IMR-90 (cell line): ENCODE measurements around the gene STRADA. TPM values are rescaled to one million over a fixed set of nuclear protein-coding genes. Genes with fewer than 3 reads are reported as not detected.

Experiments used
- ATAC-seq: fragments of 200-7000 bp; cut with Tn5 transposase; 2 replicates; pipeline ENCODE4 v1.9.1; 2020; ENCODE audit warnings: low read depth, mild to moderate bottlenecking, moderate library complexity
- BruUV-seq: library from RNA; stranded (reverse); fragments of 400-500 nt; replicated peaks from 2 replicates; lab custom pipeline; 2021; lab: Mats Ljungman, UMichigan
- CTCF ChIA-PET: fragments of 300-600 bp; formaldehyde crosslinking; extraction: SDS; loops from one replicate; lab custom pipeline; 2021; ENCODE audit warnings: antibody characterized with exemption; lab: Yijun Ruan, JAX
- POLR2A ChIA-PET: fragments of 300-600 bp; sonication (Branson Sonifier 250); formaldehyde crosslinking; loops from one replicate; lab custom pipeline; 2022; ENCODE audit warnings: antibody characterized with exemption; ENCODE audit not compliant: unreplicated experiment; lab: Charles Lee
- DNase-seq: peaks from one replicate; pipeline ENCODE4 v3.0.0; 2013
- H2AFZ ChIP-seq: replicated peaks from 2 replicates; pipeline ENCODE3; 2013; ENCODE audit warnings: low read length, mild to moderate bottlenecking; ENCODE audit not compliant: poor library complexity
- H2AK5ac ChIP-seq: 2 replicates; pipeline ENCODE4 v1.6.1; 2013; ENCODE audit warnings: low read depth, low read length, inconsistent platforms
- H2AK9ac ChIP-seq: replicated peaks from 2 replicates; pipeline ENCODE3; 2013; ENCODE audit warnings: mild to moderate bottlenecking, low read depth, low read length, moderate library complexity; ENCODE audit not compliant: poor library complexity
- H2BK120ac ChIP-seq: 2 replicates; pipeline ENCODE4 v1.6.1; 2013; ENCODE audit warnings: low read depth, low read length, inconsistent platforms
- H2BK15ac ChIP-seq: 3 replicates; pipeline ENCODE4 v1.6.1; 2013; ENCODE audit warnings: low read depth, low read length, inconsistent platforms
- H2BK20ac ChIP-seq: 2 replicates; pipeline ENCODE4 v1.6.1; 2013; ENCODE audit warnings: low read depth, mild to moderate bottlenecking, inconsistent platforms, low read length, moderate library complexity
- H2BK5ac ChIP-seq: 2 replicates; pipeline ENCODE4 v1.6.1; 2013; ENCODE audit warnings: mild to moderate bottlenecking, low read depth, low read length, inconsistent platforms; ENCODE audit not compliant: poor library complexity, severe bottlenecking
- H3K14ac ChIP-seq: replicated peaks from 2 replicates; pipeline ENCODE4 v1.6.1; 2013; ENCODE audit warnings: low read depth, low read length, inconsistent platforms
- H3K18ac ChIP-seq: 2 replicates; pipeline ENCODE4 v1.6.1; 2013; ENCODE audit warnings: low read depth, low read length, control low read depth
- H3K23ac ChIP-seq: 2 replicates; pipeline ENCODE4 v1.6.1; 2013; ENCODE audit warnings: low read depth, low read length, inconsistent platforms
- H3K27ac ChIP-seq: 2 replicates; pipeline ENCODE4 v1.5.1; 2013; ENCODE audit warnings: mild to moderate bottlenecking, control low read depth, low read length; ENCODE audit not compliant: insufficient read depth
- H3K27me3 ChIP-seq: 2 replicates; pipeline ENCODE4 v1.6.1; 2013; ENCODE audit warnings: low read length; ENCODE audit not compliant: control insufficient read depth, insufficient read depth
- H3K36me3 ChIP-seq: 2 replicates; pipeline ENCODE4 v1.6.1; 2013; ENCODE audit warnings: low read length, mixed read lengths; ENCODE audit not compliant: control insufficient read depth, insufficient read depth
- H3K4ac ChIP-seq: 2 replicates; pipeline ENCODE4 v1.6.1; 2013; ENCODE audit warnings: low read depth, low read length, inconsistent platforms
- H3K4me1 ChIP-seq: 2 replicates; pipeline ENCODE4 v1.6.1; 2013; ENCODE audit warnings: low read length, mixed read lengths; ENCODE audit not compliant: control insufficient read depth, insufficient read depth
- H3K4me2 ChIP-seq: 2 replicates; pipeline ENCODE4 v1.6.1; 2013; ENCODE audit warnings: low read depth, mild to moderate bottlenecking, control low read depth, low read length, moderate library complexity
- H3K4me3 ChIP-seq: 2 replicates; pipeline ENCODE4 v1.5.1; 2013; ENCODE audit warnings: low read depth, mild to moderate bottlenecking, control low read depth, low read length, moderate library complexity; ENCODE audit not compliant: insufficient read depth
- H3K56ac ChIP-seq: 2 replicates; pipeline ENCODE4 v1.6.1; 2013; ENCODE audit warnings: low read length, inconsistent platforms; ENCODE audit not compliant: insufficient read depth; ENCODE audit errors: extremely low read depth
- H3K79me1 ChIP-seq, 2 experiments: 2 replicates each; pipeline ENCODE4 v1.6.1; 2013; ENCODE audit warnings: low read length in 2 of 2, inconsistent platforms in 1 of 2, low read depth in 1 of 2
- H3K9ac ChIP-seq: 2 replicates; pipeline ENCODE4 v1.6.1; 2013; ENCODE audit warnings: low read depth, low read length, control low read depth
- H3K9me1 ChIP-seq: 2 replicates; pipeline ENCODE4 v1.6.1; 2013; ENCODE audit warnings: low read length, inconsistent platforms; ENCODE audit not compliant: insufficient read depth
- H3K9me3 ChIP-seq: 2 replicates; pipeline ENCODE4 v1.6.1; 2013; ENCODE audit warnings: low read length; ENCODE audit not compliant: control insufficient read depth, insufficient read depth
- H4K20me1 ChIP-seq: 2 replicates; pipeline ENCODE4 v1.6.1; 2013; ENCODE audit warnings: low read length, inconsistent platforms; ENCODE audit not compliant: insufficient read depth
- H4K5ac ChIP-seq: 2 replicates; pipeline ENCODE4 v1.6.1; 2013; ENCODE audit warnings: mild to moderate bottlenecking, low read depth, low read length, control low read depth
- H4K8ac ChIP-seq, 2 experiments: 2 replicates each; pipeline ENCODE4 v1.6.1; 2013; ENCODE audit warnings: low read depth in 2 of 2, low read length in 2 of 2, control low read depth in 1 of 2, inconsistent platforms in 1 of 2
- H4K91ac ChIP-seq: 2 replicates; pipeline ENCODE4 v1.6.1; 2013; ENCODE audit warnings: low read depth, low read length, inconsistent platforms; ENCODE audit not compliant: insufficient read depth
- CHD1 ChIP-seq: IDR thresholded peaks from 2 replicates; pipeline ENCODE4 v1.6.1; 2012; ENCODE audit warnings: low read depth, low read length, improper control_type of control experiment
- CTCF ChIP-seq: conservative IDR thresholded peaks from 2 replicates; pipeline ENCODE4 v1.5.1; 2012; ENCODE audit warnings: mild to moderate bottlenecking, low read depth, low read length, improper control_type of control experiment
- FOS ChIP-seq: fragments of 150-350 bp; IDR thresholded peaks from 2 replicates; pipeline ENCODE4 v1.6.1; 2016; ENCODE audit warnings: low read depth, low read length
- MAFK ChIP-seq: IDR thresholded peaks from 2 replicates; pipeline ENCODE4 v1.6.1; 2012; ENCODE audit warnings: low read depth, low read length, improper control_type of control experiment
- MXI1 ChIP-seq: IDR thresholded peaks from 2 replicates; pipeline ENCODE4 v1.6.1; 2012; ENCODE audit warnings: low read depth, mild to moderate bottlenecking, low read length, moderate library complexity, borderline replicate concordance
- POLR2A ChIP-seq: IDR thresholded peaks from 2 replicates; pipeline ENCODE4 v1.6.1; 2012; ENCODE audit warnings: mild to moderate bottlenecking, low read depth, low read length
- RAD21 ChIP-seq: IDR thresholded peaks from 2 replicates; pipeline ENCODE4 v1.6.1; 2012; ENCODE audit warnings: low read length, improper control_type of control experiment
- RFX5 ChIP-seq: IDR thresholded peaks from 2 replicates; pipeline ENCODE4 v1.8.0; 2012; ENCODE audit warnings: low read depth, mild to moderate bottlenecking, low read length, moderate library complexity
- SMC3 ChIP-seq: fragments of 150-350 bp; IDR thresholded peaks from 2 replicates; pipeline ENCODE4 v1.6.1; 2016; ENCODE audit warnings: low read depth, mild to moderate bottlenecking, antibody characterized with exemption, low read length, moderate library complexity
- USF2 ChIP-seq: fragments of 150-350 bp; IDR thresholded peaks from 2 replicates; pipeline ENCODE4 v1.6.1; 2017; ENCODE audit warnings: mild to moderate bottlenecking, antibody characterized with exemption, low read length, low read depth
- WGBS, 2 experiments: methylation state at CpG; one replicate each; pipeline versions ENCODE4 v1.1.5 to v1.1.7; 2013; ENCODE audit warnings: missing lambda C conversion rate in 2 of 2; ENCODE audit not compliant: insufficient read length in 1 of 2; ENCODE audit errors: extremely low coverage in 2 of 2; 5-methylcytosine and 5-hydroxymethylcytosine counted together
- dilution Hi-C: fragments of 300-500 bp; cut with HindIII; formaldehyde crosslinking; loops from one replicate; pipeline ENCODE4 v1.14.3; 2018; ENCODE audit warnings: low sequenced_read_pairs; ENCODE audit not compliant: unreplicated experiment
- in situ Hi-C: fragments of 300-500 bp; cut with MboI; formaldehyde crosslinking; loops from 3 replicates; pipeline ENCODE4 v1.14.3; 2019; ENCODE audit warnings: low sequenced_read_pairs, inconsistent platforms, mixed read lengths
- intact Hi-C: fragments of 100-400 bp; cut with micrococcal nuclease; formaldehyde crosslinking; loops from 2 replicates; pipeline ENCODE4 v1.10.0; 2022
- polyA plus RNA-seq, 3 experiments: library from polyadenylated mRNA; depleted of rRNA; stranded (reverse); fragments of >200 nt; gene quantifications; 2 replicates each; pipeline ENCODE4 v1.2.3, GENCODE V29; 2012; ENCODE audit warnings: low replicate concordance in 1 of 3
- total RNA-seq: library from RNA; depleted of rRNA; stranded (reverse); fragments of >200 nt; gene quantifications from 2 replicates; pipeline ENCODE4 v1.2.3, GENCODE V29; 2012
- TF ChIP-seq, protein P1 (sequence below): fragments of 150-350 bp; IDR thresholded peaks from 2 replicates; pipeline ENCODE4 v1.6.1; 2016; ENCODE audit warnings: low read depth, mild to moderate bottlenecking, low read length, moderate library complexity, borderline replicate concordance

Gene STRADA
- total and polyA plus RNA-seq, 2 of the 4 experiments (the other 2 are of a cell fraction): 19.9 to 30.9 TPM

DNA sequence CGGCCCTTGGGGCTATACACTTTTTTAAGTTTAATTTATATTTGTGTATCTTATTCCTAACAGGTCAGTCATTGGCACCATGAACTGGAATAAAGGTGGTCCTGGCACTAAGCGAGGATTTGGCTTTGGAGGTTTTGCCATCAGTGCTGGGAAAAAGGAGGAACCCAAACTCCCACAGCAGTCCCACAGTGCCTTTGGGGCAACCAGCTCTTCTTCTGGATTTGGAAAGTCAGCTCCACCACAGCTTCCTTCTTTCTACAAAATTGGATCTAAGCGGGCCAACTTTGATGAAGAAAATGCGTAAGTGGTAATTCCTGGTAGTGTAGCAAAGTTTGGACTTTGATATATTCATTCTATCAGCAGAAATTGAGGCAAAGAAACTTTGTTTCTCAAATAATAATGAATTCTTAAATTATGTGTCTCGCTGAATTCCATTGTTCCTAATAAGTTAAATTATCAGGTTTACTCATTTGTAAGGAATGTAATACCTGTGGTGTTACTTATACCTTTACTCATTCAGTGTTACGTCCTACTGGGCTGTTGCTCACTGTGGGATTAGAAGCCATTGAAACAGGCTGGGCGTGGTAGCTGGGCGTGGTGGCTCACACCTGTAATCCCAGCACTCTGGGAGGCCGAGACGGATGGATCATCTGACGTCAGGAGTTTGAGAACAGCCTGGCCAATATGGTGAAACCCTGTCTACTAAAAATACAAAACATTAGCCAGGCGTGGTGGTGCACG lies 45.5 kb upstream of the STRADA start:
- POLR2A ChIA-PET: no interaction called here

More for the DNA sequence above, 45.5 kb upstream of the STRADA start:
- peaks cover 40% of the 10 kb centered on the region for H3K36me3 ChIP-seq
- intact Hi-C loops: no loop called here
- peaks cover 79% of the 10 kb centered on the region for H4K20me1 ChIP-seq
- no peak overlapping the region for H3K18ac ChIP-seq
- H3K56ac ChIP-seq: no peak overlapping the region
- H3K14ac ChIP-seq: no peak overlapping the region
- CTCF ChIA-PET: no interaction called here
- H3K4me3 ChIP-seq: no peak overlapping the region
- H2AK9ac ChIP-seq: no peak overlapping the region
- no peak overlapping the region for H2BK15ac ChIP-seq
- no peak overlapping the region for H4K5ac ChIP-seq
- DNase-seq (no peak), ATAC-seq (no peak)
- H3K4me1 ChIP-seq: peaks cover 6% of the 10 kb centered on the region; the same call in 1 of the 2 replicates
- peaks cover 12% of the 10 kb centered on the region for H3K9me1 ChIP-seq
- no peak overlapping the region for H3K27ac ChIP-seq
- H2BK120ac ChIP-seq: no peak overlapping the region
- peaks cover 16 to 66% of the 10 kb centered on the region in 2 experiments; a peak in 3 of 4 replicates for H3K79me1 ChIP-seq
- no peak for TF ChIP-seq SMC3
- TF ChIP-seq CHD1: no peak
- TF ChIP-seq CTCF: no peak
- TF ChIP-seq, protein P1, sequence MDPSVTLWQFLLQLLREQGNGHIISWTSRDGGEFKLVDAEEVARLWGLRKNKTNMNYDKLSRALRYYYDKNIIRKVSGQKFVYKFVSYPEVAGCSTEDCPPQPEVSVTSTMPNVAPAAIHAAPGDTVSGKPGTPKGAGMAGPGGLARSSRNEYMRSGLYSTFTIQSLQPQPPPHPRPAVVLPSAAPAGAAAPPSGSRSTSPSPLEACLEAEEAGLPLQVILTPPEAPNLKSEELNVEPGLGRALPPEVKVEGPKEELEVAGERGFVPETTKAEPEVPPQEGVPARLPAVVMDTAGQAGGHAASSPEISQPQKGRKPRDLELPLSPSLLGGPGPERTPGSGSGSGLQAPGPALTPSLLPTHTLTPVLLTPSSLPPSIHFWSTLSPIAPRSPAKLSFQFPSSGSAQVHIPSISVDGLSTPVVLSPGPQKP: no peak
- no peak for TF ChIP-seq RFX5
- TF ChIP-seq FOS: no peak
- TF ChIP-seq RAD21: no peak
- no peak for TF ChIP-seq MAFK
- no peak for TF ChIP-seq MXI1
- no peak for TF ChIP-seq USF2
- TF ChIP-seq POLR2A: no peak
- H4K8ac ChIP-seq: no peak overlapping the region
- no peak overlapping the region for H3K4ac ChIP-seq
- no peak overlapping the region for H2BK5ac ChIP-seq
- WGBS, 2 experiments: 100% methylated on average over 1 of the region's 13 CpGs; no CpG with 5 or more reads in 1 of the 2 experiments
- in situ Hi-C loops: no loop called here
- H3K27me3 ChIP-seq: no peaks in the 10 kb centered on the region
- H3K4me2 ChIP-seq: no peak overlapping the region
- no TSS peak for BruUV-seq
- H2AK5ac ChIP-seq: no peak overlapping the region
- H3K23ac ChIP-seq: no peak overlapping the region
- no peak overlapping the region for H4K91ac ChIP-seq
- dilution Hi-C loops: no loop called here
- H2AFZ ChIP-seq: no peak overlapping the region
- no peak overlapping the region for H2BK20ac ChIP-seq
- H3K9ac ChIP-seq: no peak overlapping the region
- no peaks in the 10 kb centered on the region for H3K9me3 ChIP-seq
